Fibroblast of gingiva (primary cell): Measurements from ENCODE around the gene MDGA2.

Source experiments
- DNase-seq: peaks from one replicate; pipeline ENCODE4 v3.0.0-alpha.2; 2011; ENCODE audit warnings: low read depth

The MDGA2 gene

GRCh38 chr14:47120645-47121044 is 554.8 kb downstream of the MDGA2 start:
- no peak for DNase-seq

GRCh38 chr14:47103771-47104170 is 571.6 kb downstream of the MDGA2 start:
- no peak for DNase-seq

DNA sequence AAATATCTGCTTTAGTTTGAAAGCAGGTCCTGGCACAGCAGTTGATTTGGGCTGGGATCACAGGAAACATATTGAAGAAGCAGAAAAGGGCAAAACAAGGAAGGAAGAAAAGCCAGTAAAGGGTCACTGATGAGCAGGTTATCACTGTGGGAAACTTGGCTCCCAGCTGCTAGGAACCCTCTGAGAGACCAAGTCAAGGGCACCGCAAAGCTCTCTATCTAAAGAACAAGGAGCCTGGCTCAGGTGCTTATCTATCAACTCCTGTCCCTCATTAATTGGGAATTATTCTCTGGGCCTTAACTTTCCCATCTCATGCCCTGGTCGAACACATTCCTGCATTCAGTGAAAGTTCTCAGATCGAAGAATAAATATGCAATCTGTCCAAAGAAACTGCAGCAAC is 572.9 kb downstream of the MDGA2 start:
- DNase-seq: no peak

DNA sequence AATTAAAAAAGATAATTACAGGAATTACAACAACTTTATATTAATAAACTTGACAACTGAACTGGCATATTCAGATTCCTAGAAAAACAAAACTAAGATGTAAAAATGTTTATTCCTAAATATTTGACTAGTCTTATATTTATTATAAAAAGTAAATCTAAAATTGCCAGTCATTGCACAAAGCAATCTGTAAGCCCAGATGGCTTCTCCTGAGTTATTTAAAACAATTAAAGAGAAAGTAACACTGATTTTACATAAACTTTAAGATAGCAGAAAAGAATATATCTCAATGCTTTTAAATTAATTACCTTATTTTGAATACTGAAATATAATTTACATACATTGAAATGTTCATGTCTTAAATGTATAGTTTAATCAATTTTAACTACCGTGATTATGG is 589.7 kb downstream of the MDGA2 start:
- DNase-seq: no peak

DNA sequence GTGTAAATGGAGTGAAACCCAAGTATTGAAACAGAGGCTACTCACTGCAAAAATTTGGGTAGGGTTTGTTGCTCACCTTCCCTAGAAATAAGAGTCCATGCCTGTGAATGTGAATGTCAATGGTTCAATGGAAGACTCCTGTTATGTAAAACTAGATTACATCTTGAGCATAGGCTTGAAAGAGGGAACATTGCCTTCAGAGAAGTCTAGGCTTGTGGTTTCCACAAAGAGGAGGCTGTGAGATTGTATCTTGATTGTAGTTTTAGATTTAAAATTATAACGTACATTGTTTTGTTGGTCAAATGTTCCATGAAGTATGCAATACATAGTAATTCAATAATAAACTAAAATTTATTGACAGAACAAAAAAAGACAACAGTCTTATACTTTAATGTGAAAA is 610.1 kb downstream of the MDGA2 start:
- no peak for DNase-seq

DNA sequence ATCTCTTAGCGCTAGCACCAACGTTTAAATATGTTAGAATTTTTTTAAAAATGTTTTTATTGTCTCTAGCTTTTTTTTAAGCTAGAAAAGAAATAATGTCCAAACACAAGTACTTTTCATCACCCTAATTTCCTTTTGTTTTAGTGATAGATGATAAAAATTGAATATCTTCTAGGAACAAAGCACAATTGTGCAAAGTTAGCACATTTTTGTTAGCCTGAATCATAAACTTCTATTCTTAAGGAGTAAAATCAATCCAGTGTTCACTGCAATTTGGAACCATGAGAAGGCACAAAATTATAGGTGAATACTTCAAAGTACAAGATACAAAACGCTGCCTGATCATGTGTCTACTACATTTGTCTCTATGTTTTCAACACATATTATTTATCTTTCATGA is 615.4 kb downstream of the MDGA2 start:
- no peak for DNase-seq

DNA sequence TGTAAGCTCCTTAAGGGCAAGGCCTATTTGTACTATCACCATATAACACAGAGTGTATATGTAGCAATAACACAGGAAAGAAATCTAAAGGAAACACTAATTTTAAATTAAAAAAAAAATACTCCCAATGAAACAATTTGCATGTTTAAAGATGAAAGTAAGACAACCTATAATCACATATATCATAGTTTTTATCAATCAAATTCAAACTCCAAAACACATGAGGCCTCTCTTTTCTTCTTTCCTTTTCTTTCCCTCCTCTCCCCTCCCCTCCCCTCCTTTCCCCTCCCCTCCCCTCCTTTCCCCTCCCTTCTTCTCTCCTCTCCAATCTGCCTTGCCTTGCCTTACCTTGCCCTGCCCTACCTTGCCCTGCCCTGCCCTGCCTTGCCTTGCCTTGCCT is 618.0 kb downstream of the MDGA2 start:
- no peak for DNase-seq

DNA sequence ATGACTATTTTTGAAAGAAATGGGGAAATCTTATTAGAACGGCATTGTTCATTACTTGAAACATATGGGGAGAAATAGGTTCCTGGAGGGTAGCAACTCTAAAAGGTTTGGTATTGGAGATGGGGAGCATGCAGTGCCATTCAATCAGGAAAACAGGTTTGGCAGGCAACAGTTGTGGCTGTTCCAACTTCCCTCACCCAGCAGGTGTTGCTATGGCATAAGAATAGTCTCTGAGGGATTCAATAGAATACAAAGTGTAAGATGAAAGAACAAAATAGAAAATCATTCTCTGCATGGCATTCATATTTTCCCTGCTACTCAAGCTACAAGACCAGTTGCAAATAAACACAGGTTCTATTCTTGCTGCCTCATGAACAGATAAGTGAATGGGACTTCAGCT is 630.6 kb downstream of the MDGA2 start:
- DNase-seq: no peak

GRCh38 chr14:47040550-47040949 is 634.9 kb downstream of the MDGA2 start:
- no peak for DNase-seq

GRCh38 chr14:47039336-47039735 is 636.1 kb downstream of the MDGA2 start:
- DNase-seq: no peak

DNA sequence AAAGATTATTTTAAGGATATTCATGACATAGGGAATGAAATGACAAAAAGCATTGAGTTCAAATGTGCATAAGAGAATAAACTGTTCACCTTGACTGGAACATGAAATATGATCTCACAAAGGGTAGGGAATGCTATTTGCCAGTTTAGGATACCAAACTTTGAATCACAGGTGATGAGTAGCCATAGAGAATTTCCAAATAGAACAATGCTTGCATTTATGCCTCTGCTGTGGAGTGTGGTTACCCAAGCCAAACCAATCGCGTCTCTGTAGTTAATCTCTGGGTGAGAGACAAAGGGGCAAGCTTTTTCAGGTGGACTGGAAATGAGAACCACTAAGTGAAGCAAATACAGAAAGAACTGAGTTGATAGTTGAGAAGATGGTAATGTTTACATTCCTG is 652.7 kb downstream of the MDGA2 start:
- DNase-seq: no peak

DNA sequence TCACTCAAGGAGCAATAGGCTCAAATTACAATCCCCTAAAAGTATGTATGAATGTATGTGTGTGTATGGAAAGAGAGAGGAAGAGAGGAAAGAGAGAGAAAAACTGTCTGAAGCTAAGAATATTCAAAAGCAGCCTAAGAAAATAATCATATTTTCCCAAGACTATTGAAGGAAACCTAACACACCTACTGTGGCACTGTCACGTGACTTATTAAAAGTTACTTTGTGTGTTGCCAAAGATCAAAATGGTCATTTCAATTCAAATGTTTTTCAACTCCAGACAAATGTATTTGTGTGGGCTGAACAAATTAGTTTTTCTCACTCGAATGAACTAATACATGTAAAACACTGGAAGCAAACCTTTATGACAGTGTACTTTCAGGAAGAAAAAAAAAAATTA is 654.9 kb downstream of the MDGA2 start:
- no peak for DNase-seq

DNA sequence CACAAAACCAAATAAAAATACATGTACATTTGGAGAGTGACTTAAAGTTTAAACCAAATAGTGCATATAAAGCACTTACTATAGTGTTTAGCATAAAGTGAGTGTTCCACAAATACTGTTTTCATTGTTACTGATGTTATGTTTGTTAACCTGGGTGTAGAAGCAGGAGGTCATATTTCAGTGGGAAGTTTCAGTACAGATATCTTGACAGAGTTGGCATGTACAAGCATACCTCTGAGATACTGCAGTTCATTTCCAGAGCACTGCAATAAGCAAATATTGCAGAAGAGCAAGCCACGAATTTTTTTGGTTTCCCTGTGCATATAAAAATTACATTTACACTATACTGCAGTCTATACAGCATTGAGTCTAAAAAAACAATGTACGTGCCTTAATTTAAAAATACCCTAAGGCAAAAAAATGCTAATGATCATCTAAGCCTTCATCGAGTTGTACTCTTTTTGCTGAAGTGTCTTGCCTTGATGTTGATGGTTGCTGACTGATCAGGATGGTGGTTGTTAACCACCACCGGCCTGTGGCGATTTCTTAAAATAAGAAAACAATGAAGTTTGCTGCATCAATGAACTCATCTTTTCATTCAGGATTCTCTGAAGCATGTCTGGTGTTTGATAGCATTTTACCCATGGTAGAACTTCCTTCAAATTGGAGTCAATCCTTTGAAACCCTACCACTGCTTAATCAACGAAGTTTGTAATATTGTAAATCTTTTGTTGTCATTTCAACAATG is 662.7 kb downstream of the MDGA2 start:
- DNase-seq: no peak

GRCh38 chr14:47009615-47010014 is 665.8 kb downstream of the MDGA2 start:
- no peak for DNase-seq

GRCh38 chr14:47008732-47009131 is 666.7 kb downstream of the MDGA2 start:
- no peak for DNase-seq

- DNase-seq: no peak
Observed at GRCh38 chr14:46999661-47000060, 675.7 kb downstream of the MDGA2 start.

GRCh38 chr14:46989566-46989965 is 685.8 kb downstream of the MDGA2 start:
- DNase-seq: no peak

- DNase-seq: no peak
Observed at GRCh38 chr14:46988312-46988711, 687.1 kb downstream of the MDGA2 start.

DNA sequence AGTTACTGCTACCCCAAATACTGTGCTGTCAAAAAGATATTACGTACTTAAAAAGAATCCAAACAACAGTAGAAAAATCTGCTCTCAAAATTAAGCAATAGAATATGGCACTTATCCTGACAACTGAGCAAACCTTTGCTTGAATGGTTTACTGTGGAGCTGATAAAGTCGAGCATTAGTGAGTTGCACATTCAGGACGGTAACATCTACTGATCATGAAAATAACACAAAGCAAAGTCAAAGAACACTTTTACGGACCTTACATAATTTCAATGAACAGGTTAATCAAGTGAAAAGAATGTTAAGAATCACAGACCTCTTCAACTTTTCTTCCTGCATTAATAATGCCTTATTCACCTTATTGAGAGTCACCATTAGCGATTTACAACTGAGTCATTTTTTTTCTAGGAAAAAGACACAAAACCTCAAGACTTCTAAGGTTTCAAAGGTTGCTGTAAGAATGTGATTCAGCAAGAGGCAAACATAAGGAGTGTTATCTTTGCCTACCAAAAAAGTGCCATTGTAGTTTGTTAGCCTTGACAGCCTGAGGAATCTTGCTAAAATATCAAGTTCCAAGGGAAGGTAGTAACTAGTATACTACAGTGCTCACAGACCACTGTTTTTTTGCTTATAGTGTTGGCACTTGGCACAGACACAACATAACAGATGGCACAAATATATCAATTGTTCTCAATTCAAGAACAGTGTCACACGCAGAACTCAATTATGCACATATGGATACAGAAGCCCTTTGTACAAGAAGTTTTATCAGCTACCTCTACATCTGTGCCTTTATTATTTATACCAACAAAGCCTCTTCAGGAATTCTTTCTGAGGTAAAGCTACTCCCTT is 689.6 kb downstream of the MDGA2 start:
- DNase-seq: no peak

DNA sequence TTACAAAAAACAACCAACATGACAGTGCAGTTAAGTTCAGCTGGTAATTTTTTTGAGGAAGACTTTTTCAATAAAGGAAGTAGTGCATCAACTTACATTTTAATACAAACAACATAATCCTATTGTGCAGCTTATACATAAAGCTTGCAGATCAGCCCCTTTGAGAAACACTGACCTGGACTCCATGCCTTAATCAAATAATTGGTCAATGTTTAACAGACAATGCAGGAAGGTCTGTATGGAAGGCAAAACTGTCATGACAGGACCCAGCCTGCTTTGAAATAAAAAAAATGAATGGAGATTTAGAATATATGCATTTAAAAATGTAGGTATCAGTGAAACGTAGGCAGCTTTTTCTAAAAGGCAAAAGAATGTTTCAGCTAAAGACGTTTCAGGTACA is 702.1 kb downstream of the MDGA2 start:
- no peak for DNase-seq

GRCh38 chr14:46964378-46964777 is 711.0 kb downstream of the MDGA2 start:
- DNase-seq: no peak

GRCh38 chr14:46951103-46951502 is 724.3 kb downstream of the MDGA2 start:
- DNase-seq: no peak

DNA sequence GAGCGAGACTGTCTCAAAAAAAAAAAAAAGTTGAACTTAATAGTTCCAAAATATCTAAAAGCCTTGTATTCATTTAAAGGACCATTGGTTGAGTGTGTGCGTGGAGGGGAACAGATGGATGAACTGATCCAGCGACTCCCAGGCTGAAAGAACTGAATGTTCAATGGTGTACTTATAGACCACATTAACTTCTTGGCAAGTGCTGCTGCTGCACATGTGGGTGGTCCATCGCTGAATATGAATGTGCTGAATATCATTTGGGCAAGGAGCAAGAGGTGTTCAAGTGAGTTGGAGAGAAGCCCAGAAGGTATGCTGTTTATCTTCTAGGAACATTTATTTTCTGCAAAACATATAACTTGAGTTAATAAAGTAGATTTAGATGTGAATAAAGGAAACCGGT is 734.8 kb downstream of the MDGA2 start:
- DNase-seq: no peak

GRCh38 chr14:46920542-46920941 is 754.9 kb downstream of the MDGA2 start:
- no peak for DNase-seq
